GM20431 (cell line): ENCODE results near the gene ITGB2.
"Not testable (repeated sequence)": the region's sequence is repeated elsewhere in the genome, so short reads cannot be mapped to it uniquely, and the experiment has no call there.

Experiments
- in situ Hi-C: fragments of 300-500 bp; cut with MseI, MboI; formaldehyde crosslinking; loops from one replicate; pipeline ENCODE4 v1.15.0; 2020; ENCODE audit warnings: low sequenced_read_pairs; ENCODE audit not compliant: unreplicated experiment

The ITGB2 gene

DNA sequence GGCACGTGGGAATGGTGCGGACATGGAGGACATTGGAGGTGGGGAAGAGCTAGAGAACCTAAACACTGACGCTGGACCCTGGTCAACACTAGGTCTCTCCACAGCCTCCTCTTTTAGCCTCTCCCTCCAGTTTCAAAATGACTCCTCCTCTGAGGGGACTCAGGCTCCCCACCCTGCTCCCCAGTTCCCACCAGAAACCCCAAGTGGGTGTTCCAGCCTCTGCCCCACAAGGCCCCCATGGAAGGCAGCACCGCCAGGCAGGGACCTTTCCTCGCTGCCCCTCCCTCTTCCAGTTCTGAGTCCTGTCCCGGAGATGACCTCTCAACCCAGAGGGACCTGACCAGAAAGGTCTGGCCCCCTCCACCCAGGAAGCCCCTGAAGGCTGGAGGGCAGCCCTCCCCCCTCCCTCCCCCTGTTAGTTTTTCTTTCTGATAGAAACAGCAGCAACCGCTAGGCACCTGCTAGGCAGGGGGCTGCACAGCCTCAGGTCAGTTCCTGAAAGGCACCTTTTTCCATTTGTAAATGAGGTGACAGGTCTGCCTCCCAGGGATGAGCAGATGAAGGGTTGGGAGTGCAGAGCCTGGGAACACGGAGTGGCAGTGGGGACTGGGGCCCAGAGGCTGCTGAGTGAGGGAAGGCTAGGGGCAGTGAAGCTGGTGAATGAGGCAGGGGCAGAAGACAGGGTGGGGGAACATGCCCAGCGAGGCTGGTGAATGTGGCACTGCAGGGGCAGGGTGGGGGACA lies 9.3 kb upstream of the ITGB2 start:
- in situ Hi-C loops = no loop called here

DNA sequence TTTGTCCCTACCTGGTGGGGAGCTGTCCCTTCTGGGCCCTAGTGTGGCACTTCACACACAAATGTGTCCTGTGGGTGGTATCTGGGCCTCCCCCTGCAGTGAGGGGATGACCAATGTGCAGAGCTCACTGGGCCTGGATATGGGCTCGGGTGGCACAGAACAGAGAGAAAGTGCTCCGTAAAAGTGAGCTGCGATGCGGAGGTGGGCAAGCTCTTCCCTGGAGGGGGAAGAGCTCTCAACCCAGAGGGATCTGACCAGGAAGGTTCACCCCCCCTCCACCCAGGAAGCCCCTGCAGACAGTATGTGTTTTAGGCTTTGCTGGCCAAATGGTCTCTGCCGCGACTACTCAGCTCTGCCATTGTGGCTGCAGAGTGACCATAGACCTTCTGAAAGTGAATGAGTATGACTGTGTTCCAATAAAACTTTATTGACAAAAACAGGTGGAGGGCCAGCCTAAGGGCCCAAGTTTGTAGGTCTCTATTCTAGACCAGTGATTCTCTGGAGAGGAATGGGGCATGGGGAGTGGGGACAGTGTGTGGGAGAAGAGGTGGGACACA lies 8.6 kb upstream of the ITGB2 start:
- in situ Hi-C loops = no loop called here

DNA sequence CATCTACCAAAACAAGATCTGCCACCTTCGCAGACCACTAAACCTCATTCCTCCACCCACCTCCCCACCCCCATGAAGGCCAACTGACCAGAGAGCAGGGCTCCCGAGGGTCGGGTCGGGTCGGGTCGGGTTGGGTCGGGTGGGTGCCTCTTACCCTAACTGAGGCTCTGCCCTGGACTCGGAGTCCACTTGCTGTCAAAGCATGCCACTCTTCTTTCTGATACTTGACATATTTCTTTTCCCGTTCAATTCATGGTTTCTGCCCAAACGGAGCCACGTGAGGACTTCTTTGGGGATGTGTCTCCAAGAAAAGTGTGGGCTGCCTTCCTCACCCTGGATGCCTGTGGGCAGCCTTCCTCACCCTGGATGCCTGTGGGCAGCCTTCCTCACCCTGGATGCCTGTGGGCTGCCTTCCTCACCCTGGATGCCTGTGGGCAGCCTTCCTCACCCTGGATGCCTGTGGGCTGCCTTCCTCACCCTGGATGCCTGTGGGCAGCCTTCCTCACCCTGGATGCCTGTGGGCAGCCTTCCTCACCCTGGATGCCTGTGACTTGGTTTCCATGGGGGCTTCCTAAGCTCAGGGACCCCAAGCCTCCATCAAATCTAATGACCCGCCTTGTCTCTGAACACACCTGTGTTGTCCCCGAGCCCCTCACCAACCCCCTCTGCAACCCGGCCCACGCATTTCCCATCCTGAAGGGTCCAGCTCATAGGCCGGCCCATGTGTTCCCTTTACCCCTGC lies 8.0 kb upstream of the ITGB2 start:
- in situ Hi-C loops = not testable (repeated sequence)

DNA sequence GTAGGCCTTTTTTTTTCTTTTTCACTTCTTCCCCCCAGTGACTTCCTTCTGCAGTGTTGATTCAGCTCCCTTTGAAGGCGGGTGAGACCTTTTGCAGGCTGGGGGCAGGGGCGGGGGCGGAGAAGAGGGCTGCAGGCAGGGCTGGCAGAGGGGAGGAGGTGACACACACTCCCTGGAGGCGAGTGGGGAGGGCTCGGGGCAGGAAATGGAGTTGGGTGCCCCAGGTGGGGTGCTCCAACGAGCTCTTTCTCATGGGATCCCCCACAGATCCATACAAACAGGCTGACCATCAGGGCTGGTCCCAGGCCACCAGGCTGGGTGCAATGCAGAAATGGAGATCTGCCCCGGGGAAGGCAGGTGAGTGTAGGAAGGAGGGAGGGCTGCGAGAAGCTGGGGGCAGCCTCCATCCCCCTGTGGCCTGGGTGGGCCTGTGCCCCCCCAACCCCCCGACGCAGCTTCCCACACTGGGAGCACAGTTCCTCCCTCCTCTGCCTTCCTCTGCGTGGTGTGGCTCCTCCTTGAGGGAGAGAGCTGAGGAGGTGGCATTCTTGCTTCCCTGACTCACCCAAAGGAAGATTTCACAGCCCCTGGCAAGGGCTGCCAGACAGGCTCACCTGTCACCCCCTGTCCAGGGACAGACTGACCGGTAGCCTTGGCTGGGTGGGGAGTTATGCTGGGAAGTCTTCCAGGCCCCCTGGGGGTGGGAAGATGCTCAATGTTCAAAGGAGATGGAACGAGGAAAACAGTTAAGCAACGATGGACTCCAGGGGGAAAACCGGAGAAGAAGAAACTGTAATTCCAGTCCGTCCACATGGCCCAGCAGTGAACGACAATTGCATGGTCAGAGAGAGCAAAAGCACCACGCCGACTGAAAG lies 7.1 kb upstream of the ITGB2 start:
- in situ Hi-C loops = no loop called here

DNA sequence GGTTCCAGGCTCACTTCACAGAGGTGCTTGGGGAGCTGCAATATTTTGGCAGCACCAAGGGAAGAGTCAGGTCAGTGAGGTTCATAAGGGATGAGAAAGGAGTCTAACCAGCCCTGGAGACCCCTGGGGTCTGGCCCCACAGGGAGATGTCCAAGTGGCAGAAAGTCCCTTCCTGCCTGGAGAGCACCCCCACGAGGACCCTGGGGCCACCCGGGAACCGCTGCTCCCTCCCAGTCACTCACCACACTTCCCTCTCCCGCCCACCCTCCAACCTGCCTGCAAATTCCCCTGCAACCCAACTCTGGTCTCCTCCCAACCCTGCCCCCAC lies 6.5 kb upstream of the ITGB2 start:
- in situ Hi-C loops = no loop called here

DNA sequence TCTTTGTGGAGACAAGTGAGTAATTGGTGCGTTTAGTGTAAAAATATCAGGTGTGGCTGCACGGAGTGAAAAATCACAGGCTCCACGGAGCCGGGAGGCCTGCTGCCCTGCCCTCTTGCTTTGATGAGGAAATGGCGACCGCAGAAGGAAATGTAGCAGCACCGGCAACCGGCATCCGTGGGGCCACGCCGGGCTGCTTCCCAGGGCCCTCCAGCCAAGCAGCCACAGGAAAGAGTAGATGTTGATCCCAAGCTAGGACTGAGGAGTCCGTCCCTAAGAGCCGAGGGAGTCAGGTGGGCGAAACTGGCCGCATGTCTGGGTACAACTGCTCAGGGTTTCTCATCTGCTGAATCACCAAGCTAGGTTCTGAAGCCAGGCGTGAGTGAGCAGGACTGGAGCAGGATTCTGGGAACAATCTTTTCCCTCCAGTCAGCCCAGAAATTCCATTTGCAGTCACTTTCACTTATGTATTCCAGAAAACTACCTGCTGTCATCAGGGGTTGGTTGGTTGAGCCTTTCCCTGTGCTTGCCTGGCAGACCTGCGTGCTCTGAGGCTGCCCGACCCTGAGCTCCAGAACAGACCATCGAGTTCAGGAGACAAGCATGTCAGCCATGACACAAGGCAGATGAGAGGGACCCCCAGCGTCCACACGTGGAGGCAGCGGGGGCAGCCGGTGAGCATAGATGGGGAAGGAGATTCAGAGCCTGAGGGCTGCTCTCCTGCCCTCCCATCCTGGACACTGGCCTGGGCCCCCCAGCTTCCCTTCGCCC lies 5.8 kb upstream of the ITGB2 start:
- in situ Hi-C loops = no loop called here

DNA sequence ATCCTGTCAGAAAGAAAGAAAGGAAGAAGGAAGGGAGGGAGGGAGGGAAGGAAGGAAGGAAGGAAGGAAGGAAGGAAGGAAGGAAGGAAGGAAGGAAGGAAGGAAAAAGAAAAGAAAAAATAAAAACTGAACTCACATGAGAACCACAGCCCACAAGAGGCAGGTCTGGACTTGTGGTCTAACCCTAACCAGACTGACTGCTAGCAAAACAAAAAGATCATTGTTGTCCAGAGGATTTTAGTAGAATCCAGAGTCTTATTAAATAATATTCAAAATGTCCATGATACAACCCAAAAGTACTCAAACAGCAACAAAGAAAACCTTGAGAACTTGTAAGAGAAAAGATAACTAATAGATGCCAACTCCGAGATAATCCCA lies 4.7 kb upstream of the ITGB2 start:
- in situ Hi-C loops = no loop called here

DNA sequence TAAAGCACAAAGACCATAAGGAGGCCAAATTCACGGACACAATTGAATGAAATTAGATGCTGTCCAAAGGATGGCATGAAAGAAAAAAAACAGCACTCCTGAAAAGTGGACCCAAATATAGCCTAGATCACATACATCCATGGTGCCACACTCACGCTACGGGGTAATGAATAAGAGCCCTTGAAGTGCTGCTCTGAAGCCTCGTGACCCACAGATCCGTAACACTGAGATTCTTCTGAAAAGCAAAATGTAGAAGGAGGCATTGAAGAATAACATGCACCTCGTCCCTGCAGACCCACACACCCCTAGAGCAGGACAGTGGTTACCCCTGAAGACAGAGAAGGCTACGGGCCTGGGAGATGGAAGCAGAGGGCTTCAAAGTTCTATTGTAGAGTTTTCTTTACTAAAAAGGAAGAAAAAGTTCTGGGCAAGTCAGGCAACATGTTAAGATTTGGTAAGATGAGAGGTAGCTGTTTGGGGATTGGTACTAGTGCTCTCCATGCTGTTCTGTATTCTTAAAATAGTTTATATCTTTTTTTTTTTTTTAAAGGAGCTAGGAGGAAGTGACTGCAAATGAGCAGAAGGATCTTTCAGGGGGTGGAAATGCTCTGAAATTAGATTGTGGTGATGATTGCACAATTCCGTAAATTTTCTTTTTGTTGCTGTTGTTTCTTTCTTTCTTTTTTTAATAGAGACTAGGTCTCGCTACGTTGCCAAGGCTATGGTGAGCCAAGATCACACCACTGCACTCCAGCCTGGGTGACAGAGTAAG lies 4.1 kb upstream of the ITGB2 start:
- in situ Hi-C loops = no loop called here

DNA sequence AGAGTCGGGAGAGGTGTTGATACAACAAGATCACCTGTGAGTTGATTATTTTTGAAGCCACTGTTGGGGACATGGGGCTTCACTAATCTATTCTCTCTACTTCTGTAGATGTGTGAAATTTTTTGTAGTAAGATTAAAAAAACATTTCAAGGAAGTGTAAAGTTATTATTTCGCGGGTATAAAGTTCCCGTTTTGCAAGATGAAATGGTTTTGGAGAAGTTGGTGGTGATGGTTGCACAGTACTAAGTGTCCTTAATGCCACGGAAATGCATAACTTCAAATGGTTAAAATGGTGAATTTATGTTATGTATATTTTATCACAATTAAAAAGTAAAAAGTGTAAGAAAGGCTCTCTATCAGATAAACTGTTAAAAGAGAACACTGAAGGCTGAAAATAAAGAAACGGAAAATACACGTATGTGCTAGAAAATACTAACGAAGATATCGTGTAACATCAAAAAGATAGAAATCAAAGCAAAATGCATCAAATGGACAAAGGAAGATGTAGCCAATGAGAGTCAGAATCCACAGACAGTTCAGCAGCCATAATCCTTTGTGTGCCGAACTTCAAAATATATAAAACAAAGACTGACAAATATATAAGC lies 2.9 kb upstream of the ITGB2 start:
- in situ Hi-C loops = no loop called here

DNA sequence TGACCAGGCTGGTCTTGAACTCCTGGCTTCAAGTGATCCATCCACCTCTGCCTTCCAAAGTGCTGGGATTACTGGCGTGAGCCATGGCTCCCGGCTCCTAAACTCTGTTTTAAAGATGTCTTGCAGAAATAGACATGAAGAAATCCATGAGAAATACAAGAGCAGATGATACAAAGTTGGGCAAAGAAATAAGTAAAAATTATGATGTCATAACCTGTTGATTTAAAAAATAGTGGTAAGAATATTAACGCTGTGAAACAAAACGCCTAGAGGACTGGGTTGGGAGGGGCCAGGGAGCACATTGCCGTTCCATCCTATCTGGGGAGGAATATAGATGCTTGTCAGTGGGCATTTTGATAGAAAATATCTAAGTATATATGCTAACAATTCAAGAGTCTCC lies 1.2 kb upstream of the ITGB2 start:
- in situ Hi-C loops = no loop called here

DNA sequence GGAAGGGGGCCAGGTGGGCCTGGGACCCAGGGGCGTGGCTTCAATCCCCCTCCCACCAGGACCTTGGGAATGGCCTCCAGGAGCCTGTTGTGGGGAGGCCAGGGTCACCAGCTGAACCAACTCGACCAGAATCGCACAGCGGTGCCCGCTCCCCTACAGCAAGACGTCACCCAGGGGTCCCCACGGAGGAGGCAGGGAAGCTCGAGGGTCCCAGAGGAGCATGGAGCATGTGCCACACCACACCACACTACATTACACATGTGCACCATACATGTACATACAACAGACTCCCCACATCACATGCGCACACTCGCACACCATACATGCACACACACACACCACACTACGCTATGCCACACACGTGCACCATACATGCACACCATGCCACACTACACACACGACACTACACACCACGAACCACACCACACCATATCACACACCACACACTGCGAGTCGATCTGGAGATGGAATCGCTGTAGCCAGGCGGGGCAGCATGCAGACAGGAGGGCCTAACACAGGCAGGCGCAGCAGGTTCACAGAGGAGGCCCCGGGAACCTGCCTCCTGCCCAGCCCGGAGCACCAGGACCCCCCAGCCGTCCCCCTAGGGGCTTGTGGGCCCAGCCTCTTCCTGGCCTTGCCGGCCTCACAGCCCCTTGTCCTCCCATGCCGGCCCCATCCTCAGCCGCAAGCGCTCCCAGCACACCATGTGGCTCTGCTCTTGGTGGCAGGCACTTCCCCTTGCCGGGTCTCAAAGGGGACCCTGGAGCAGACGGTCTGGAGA lies 596 bp downstream of the ITGB2 start:
- in situ Hi-C loops = no loop called here

DNA sequence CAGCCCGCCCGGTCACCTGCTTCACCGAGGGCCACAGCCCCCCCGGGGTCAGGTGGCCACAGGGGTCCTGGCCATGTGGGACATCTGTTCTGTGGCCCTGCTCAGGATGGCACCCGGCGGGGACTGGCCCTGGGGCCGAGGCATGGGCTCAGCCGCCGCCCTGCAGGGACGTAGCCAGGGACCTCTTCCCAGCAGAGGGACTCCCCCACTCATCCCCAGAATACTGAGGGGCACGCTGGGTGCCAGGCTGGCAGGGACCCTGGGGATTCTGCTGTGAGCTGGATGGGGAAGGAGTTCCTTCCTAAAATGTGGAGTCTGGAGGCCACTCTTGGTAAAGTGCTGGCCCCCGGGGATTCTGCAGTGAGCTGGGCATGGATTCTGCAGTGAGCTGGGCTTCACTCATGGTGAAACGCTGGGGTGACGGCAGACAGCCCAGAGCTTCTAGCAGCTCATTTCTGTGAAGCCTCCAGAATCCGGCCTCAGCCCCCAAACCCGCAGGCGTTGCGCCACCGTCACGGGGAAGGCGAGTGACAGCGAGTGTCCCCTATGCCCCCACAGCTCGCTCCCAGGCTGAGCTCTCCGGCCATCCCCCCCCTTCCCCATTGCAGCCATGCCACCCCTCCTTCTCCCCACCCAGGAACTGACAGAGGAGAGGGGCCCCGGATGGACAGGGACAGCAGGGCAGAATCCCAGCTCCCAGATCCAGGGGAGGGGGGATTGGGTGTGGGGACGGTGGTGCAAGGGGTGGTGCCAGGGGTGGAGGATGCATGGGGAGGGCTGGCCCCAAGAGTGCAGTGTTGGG lies 1.4 kb downstream of the ITGB2 start:
- in situ Hi-C loops = no loop called here

DNA sequence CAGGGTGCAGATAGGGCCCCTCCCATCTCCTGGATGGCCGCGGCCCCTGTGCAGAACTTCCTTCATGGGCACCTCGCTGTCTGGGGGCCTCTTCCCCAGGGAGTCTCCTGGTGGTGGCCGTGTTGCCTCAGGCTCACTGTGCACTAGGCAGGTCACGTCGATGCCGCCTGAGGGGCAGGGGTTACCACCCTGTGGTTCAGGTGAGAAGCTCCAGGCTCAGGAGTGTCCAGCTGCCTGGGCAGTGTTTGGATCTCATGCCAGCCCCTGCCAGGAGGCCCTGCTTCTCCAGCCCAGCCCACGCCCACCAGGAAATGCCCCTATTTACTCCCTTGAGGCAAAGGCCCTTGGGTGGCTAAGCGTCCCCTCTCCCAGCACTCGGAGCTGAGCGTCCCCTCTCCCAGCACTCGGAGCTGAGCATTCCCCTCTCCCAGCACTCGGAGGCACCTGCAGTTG lies 2.1 kb downstream of the ITGB2 start:
- in situ Hi-C loops = no loop called here

DNA sequence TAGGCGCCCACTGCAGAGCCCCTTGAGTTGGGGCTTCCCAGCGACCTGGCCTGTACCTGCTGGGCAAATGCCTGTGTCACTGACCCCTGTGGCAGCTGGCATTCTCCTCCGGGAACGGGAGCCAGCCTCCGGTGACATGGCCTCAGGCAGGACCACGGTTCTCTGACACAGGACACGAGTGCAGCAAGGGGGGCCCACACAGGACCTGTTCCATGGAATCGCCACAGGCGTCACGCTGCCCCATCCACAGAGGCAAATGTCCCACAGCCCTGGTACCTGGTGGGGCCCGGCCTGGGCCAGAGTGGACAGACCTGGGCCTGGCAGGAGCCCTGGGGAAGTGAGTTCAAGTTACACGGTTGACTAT lies 2.6 kb downstream of the ITGB2 start:
- in situ Hi-C loops = no loop called here

DNA sequence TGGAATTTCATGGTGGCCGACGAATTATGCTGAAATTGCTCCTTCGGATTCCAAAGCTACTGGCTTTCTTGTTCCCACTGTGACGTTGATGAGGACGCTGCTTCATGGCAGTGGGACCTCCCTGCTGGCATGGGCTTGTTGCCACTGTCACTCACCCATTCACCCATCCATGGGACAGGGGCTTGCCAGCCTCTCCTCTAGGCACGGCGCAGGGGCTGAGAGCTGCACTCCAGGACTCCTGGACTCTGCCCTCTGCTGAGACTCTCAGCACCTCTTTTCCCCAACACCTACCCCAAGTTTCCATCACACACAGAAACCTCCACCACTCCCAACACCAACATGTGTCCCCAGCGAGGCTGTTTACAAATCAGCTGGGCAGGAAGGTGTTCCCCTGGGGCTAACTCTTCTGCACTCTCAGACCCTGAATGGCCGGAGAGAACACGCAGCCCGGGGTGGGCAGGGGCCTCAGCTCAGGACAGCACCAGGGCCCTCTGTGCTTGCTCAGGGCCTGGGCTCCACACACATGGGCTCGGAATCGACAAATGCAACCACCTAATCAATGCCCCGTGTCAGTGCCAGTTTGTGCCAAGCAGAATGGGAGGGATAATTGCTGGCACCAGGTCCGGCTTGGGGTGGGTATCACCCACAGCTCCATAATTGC lies 3.1 kb downstream of the ITGB2 start:
- in situ Hi-C loops = no loop called here

DNA sequence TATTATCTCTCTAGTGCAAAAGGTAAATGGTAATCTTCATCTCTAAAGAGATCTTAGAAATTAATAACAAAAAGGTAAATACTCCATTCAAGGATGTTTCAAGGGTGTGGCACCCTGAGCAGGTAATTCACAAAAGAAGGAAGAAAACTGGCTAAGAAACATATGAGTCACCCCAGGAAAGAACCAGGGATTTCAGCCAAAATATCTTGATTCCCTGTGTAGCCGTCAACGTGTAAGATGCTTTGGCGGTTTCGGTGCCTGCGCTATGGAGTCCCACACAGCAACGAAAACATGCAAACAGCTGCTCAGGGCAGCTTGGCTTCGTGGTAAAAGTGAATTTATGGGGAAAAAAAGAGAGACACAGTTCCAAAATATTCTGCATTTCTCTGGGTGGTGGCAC lies 3.7 kb downstream of the ITGB2 start:
- in situ Hi-C loops = no loop called here
